22Rv1 (cell line): ENCODE data around the gene LGALS9B.
"Not testable (repeated sequence)": the region's sequence is repeated elsewhere in the genome, so short reads cannot be mapped to it uniquely, and the experiment has no call there.

Experiments used
- ZFX ChIP-seq: fragments of 450-650 bp; IDR thresholded peaks from 2 replicates; pipeline ENCODE4 v1.6.1; 2017; ENCODE audit warnings: antibody characterized with exemption, borderline replicate concordance
- TF ChIP-seq, protein P1 (sequence below): fragments of 450-650 bp; IDR thresholded peaks from 2 replicates; pipeline ENCODE4 v1.5.1; 2017; ENCODE audit warnings: mild to moderate bottlenecking

DNA sequence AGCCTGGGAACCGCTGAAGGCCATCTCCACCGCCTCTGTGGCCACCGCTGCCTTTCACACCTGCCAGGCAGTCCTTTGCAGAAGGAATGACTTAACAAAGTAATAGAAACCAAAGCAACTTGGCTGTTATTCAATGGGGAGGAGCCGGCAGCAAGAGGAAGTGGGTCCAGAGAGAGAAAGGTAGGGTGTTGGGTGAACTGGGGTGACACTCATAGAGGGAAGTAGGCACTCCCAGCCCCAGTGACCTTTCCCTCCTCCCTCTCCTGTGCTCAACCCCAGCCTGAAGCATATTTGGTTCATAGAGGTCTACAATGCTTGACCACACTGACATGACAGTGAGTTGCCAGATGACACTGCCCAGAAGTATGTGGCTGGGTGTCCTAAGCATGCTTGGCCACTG lies at the start of gene LGALS9B:
- TF ChIP-seq, protein P1, sequence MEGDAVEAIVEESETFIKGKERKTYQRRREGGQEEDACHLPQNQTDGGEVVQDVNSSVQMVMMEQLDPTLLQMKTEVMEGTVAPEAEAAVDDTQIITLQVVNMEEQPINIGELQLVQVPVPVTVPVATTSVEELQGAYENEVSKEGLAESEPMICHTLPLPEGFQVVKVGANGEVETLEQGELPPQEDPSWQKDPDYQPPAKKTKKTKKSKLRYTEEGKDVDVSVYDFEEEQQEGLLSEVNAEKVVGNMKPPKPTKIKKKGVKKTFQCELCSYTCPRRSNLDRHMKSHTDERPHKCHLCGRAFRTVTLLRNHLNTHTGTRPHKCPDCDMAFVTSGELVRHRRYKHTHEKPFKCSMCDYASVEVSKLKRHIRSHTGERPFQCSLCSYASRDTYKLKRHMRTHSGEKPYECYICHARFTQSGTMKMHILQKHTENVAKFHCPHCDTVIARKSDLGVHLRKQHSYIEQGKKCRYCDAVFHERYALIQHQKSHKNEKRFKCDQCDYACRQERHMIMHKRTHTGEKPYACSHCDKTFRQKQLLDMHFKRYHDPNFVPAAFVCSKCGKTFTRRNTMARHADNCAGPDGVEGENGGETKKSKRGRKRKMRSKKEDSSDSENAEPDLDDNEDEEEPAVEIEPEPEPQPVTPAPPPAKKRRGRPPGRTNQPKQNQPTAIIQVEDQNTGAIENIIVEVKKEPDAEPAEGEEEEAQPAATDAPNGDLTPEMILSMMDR, result not testable (repeated sequence)
- not testable (repeated sequence) for TF ChIP-seq ZFX
